SK-N-SH (cell line): ENCODE results near the gene DNAJC13. TPM values are rescaled to one million over a fixed set of nuclear protein-coding genes. Genes with fewer than 3 reads are reported as not detected.

Experiments used
- CTCF ChIA-PET: fragments of 300-600, 350-600 bp; formaldehyde crosslinking; extraction: SDS; loops from one replicate; lab custom pipeline; 2021; lab: Yijun Ruan, JAX
- POLR2A ChIA-PET: fragments of 350-600 bp; sonication (Branson Sonifier 250); formaldehyde crosslinking; extraction: SDS; loops from one replicate; lab custom pipeline; 2020; ENCODE audit warnings: antibody characterized with exemption, inconsistent platforms; lab: Yijun Ruan, JAX
- DNase-seq: peaks from one replicate; pipeline ENCODE4 v3.0.0; 2012
- H2AFZ ChIP-seq: fragments of 200-600 bp; sonication (generic); 2 replicates; pipeline ENCODE4 v1.8.1; 2016; ENCODE audit warnings: antibody characterized with exemption, mild to moderate bottlenecking, low read depth
- H3F3A ChIP-seq: fragments of 200-600 bp; sonication (generic); replicated peaks from 2 replicates; pipeline ENCODE3; 2016; ENCODE audit warnings: antibody characterized with exemption, mild to moderate bottlenecking; ENCODE audit not compliant: insufficient read depth
- H3K27ac ChIP-seq, 2 experiments: fragments of 200-500 bp in 1 of 2; fragments of 200-600 bp in 1 of 2; sonication (Bioruptor generic) in 1 of 2; sonication (generic), shearing (Covaris generic) in 1 of 2; 2 replicates each; pipeline versions ENCODE4 v1.5.1 to v1.6.1; 2014 to 2016; ENCODE audit warnings: low read depth in 2 of 2, inconsistent platforms in 1 of 2, low read length in 1 of 2, mild to moderate bottlenecking in 1 of 2, mixed read lengths in 1 of 2
- H3K27me3 ChIP-seq: fragments of 200-600 bp; sonication (generic), shearing (Covaris generic); 2 replicates; pipeline ENCODE4 v1.6.1; 2016; ENCODE audit warnings: mixed run types; ENCODE audit not compliant: insufficient read depth
- H3K36me3 ChIP-seq, 2 experiments: fragments of 200-500 bp in 1 of 2; fragments of 200-600 bp in 1 of 2; sonication (Bioruptor generic) in 1 of 2; sonication (generic) in 1 of 2; replicated peaks in 1 of 2; 2 replicates each; pipeline versions ENCODE3 to v1.5.1; 2014 to 2016; ENCODE audit warnings: low read length in 1 of 2, mild to moderate bottlenecking in 1 of 2; ENCODE audit not compliant: insufficient read depth in 2 of 2, control insufficient read depth in 1 of 2
- H3K4me1 ChIP-seq, 2 experiments: fragments of 200-500 bp in 1 of 2; fragments of 200-600 bp in 1 of 2; sonication (Bioruptor generic) in 1 of 2; sonication (generic), shearing (Covaris generic) in 1 of 2; 2 replicates each; pipeline versions ENCODE4 v1.5.1 to v1.6.1; 2014 to 2016; ENCODE audit warnings: low read depth in 1 of 2, low read length in 1 of 2, mixed run types in 1 of 2; ENCODE audit not compliant: insufficient read depth in 2 of 2, control insufficient read depth in 1 of 2
- H3K4me2 ChIP-seq: fragments of 200-600 bp; sonication (generic), shearing (Covaris generic); 2 replicates; pipeline ENCODE4 v1.6.1; 2017; ENCODE audit warnings: mixed run types
- H3K4me3 ChIP-seq, 2 experiments: fragments of 200-500 bp in 1 of 2; fragments of 200-600 bp in 1 of 2; sonication (Bioruptor generic) in 1 of 2; sonication (generic), shearing (Covaris generic) in 1 of 2; 2 replicates each; pipeline versions ENCODE4 v1.5.1 to v1.8.1; 2014 to 2016; ENCODE audit warnings: low read depth in 2 of 2, inconsistent platforms in 1 of 2, low read length in 1 of 2, mild to moderate bottlenecking in 1 of 2, mixed read lengths in 1 of 2, moderate library complexity in 1 of 2
- H3K79me2 ChIP-seq: fragments of 200-600 bp; sonication (generic); 2 replicates; pipeline ENCODE4 v1.8.1; 2017; ENCODE audit warnings: mild to moderate bottlenecking; ENCODE audit not compliant: insufficient read depth
- H3K9ac ChIP-seq: fragments of 200-600 bp; sonication (generic); 2 replicates; pipeline ENCODE4 v1.6.1; 2017; ENCODE audit warnings: mixed run types
- H3K9me2 ChIP-seq: fragments of 200-600 bp; sonication (generic); 2 replicates; pipeline ENCODE4 v1.6.1; 2017; ENCODE audit warnings: mixed run types
- H3K9me3 ChIP-seq: fragments of 200-600 bp; sonication (generic); 2 replicates; pipeline ENCODE4 v1.6.1; 2017; ENCODE audit warnings: mixed run types, mild to moderate bottlenecking, moderate library complexity
- H4K20me1 ChIP-seq: fragments of 200-600 bp; sonication (generic); 2 replicates; pipeline ENCODE4 v1.6.1; 2017; ENCODE audit warnings: mild to moderate bottlenecking, mixed run types; ENCODE audit not compliant: insufficient read depth
- CTCF ChIP-seq: fragments of 200-600 bp; sonication (generic); IDR thresholded peaks from 2 replicates; pipeline ENCODE4 v1.6.1; 2017; ENCODE audit warnings: antibody characterized with exemption, mild to moderate bottlenecking, moderate library complexity
- EP300 ChIP-seq, 2 experiments: IDR thresholded peaks; 2 replicates each; pipeline versions ENCODE4 v1.4.0 to v1.6.1; 2012; ENCODE audit warnings: borderline replicate concordance in 1 of 2, low read depth in 1 of 2, low read length in 1 of 2
- EZH2phosphoT487 ChIP-seq: fragments of 200-600 bp; sonication (generic); IDR thresholded peaks from 2 replicates; pipeline ENCODE4 v1.6.1; 2017; ENCODE audit warnings: low read depth, mixed run types, mild to moderate bottlenecking, antibody characterized with exemption, moderate library complexity, borderline replicate concordance
- FOSL2 ChIP-seq: IDR thresholded peaks from 2 replicates; pipeline ENCODE4 v1.4.0; 2012; ENCODE audit warnings: low read depth, mild to moderate bottlenecking, moderate library complexity, borderline replicate concordance
- FOXJ3 ChIP-seq: sonication (generic); formaldehyde crosslinking; IDR thresholded peaks from 2 replicates; pipeline ENCODE4 v1.5.1; 2020; ENCODE audit warnings: mild to moderate bottlenecking, missing genetic modification reagents
- FOXM1 ChIP-seq: IDR thresholded peaks from 2 replicates; pipeline ENCODE4 v1.4.0; 2012; ENCODE audit warnings: low read depth, mild to moderate bottlenecking
- GABPA ChIP-seq: IDR thresholded peaks from 2 replicates; pipeline ENCODE4 v1.4.0; 2012; ENCODE audit warnings: low read depth, mild to moderate bottlenecking
- GATA2 ChIP-seq: sonication (generic); formaldehyde crosslinking; IDR thresholded peaks from 2 replicates; pipeline ENCODE4 v1.5.0; 2020; ENCODE audit warnings: mild to moderate bottlenecking, missing genetic modification reagents
- JUND ChIP-seq: IDR thresholded peaks from 2 replicates; pipeline ENCODE4 v1.4.0; 2012
- MEF2A ChIP-seq: IDR thresholded peaks from 2 replicates; pipeline ENCODE4 v1.4.0; 2012; ENCODE audit warnings: low read depth, borderline replicate concordance
- NFIC ChIP-seq: IDR thresholded peaks from 2 replicates; pipeline ENCODE4 v1.4.0; 2012; ENCODE audit warnings: borderline replicate concordance
- NRF1 ChIP-seq: IDR thresholded peaks from 2 replicates; pipeline ENCODE4 v1.6.1; 2012; ENCODE audit warnings: low read depth, mild to moderate bottlenecking, low read length
- POLR2AphosphoS5 ChIP-seq: IDR thresholded peaks from 2 replicates; pipeline ENCODE4 v1.6.1; 2012; ENCODE audit warnings: low read depth, low read length
- RAD21 ChIP-seq: IDR thresholded peaks from 2 replicates; pipeline ENCODE4 v1.6.1; 2012; ENCODE audit warnings: mild to moderate bottlenecking, low read length
- RCOR1 ChIP-seq: fragments of 150-350 bp; IDR thresholded peaks from 2 replicates; pipeline ENCODE4 v1.6.1; 2017; ENCODE audit warnings: antibody characterized with exemption, low read length
- REST ChIP-seq: IDR thresholded peaks from 2 replicates; pipeline ENCODE4 v1.6.1; 2012; ENCODE audit warnings: mild to moderate bottlenecking, low read depth, low read length, moderate library complexity
- SMC3 ChIP-seq: IDR thresholded peaks from 2 replicates; pipeline ENCODE4 v1.6.1; 2012; ENCODE audit warnings: low read depth, low read length, improper control_type of control experiment
- TCF12 ChIP-seq: IDR thresholded peaks from 2 replicates; pipeline ENCODE4 v1.4.0; 2012
- TEAD4 ChIP-seq: IDR thresholded peaks from 2 replicates; pipeline ENCODE4 v1.4.0; 2012; ENCODE audit warnings: mild to moderate bottlenecking, borderline replicate concordance; ENCODE audit not compliant: insufficient read depth
- USF2 ChIP-seq: fragments of 150-350 bp; IDR thresholded peaks from 2 replicates; pipeline ENCODE4 v1.6.1; 2017; ENCODE audit warnings: antibody characterized with exemption, low read length, low read depth, borderline replicate concordance
- YY1 ChIP-seq: IDR thresholded peaks from 2 replicates; pipeline ENCODE4 v1.4.0; 2012; ENCODE audit warnings: low read depth, mild to moderate bottlenecking
- ZBTB33 ChIP-seq: IDR thresholded peaks from 2 replicates; pipeline ENCODE4 v1.4.0; 2012; ENCODE audit warnings: low read depth, borderline replicate concordance
- WGBS: methylation state at CpG from one replicate; pipeline ENCODE4 v1.1.6; 2017; ENCODE audit warnings: low lambda C conversion rate; 5-methylcytosine and 5-hydroxymethylcytosine counted together
- polyA plus RNA-seq, 3 experiments: library from polyadenylated mRNA; depleted of rRNA; stranded (reverse); fragments of >200 nt; gene quantifications; 2 replicates each; pipeline ENCODE4 v1.2.3, GENCODE V29; 2012

The DNAJC13 gene
- polyA plus RNA-seq, 1 of the 3 experiments (the other 2 are of a cell fraction), result 10.8 TPM

- TF ChIP-seq RAD21, result no peak
- no peak for TF ChIP-seq MEF2A
- peak; percentile 43; the same call in 1 of the 2 replicates for TF ChIP-seq TEAD4
- TF ChIP-seq GABPA, result no peak
- no peak for TF ChIP-seq GATA2 (CRISPR knock-in tag)
- TF ChIP-seq EP300 (IDR thresholded peaks at IDR 0.05; ENCODE audit: borderline replicate concordance in 1 of 2, low read depth in 1 of 2, low read length in 1 of 2), result peak; percentile 62 to 68
- no peak for TF ChIP-seq FOXM1
- TF ChIP-seq NFIC, result no peak
- no peak for TF ChIP-seq FOXJ3 (CRISPR knock-in tag)
- no peak for TF ChIP-seq SMC3
- no peak for TF ChIP-seq NRF1
- peak; percentile 92 for TF ChIP-seq TCF12
- TF ChIP-seq CTCF, result no peak
- peak; percentile 46; the same call in 1 of the 2 replicates for TF ChIP-seq YY1
- peak; percentile 91; the same call in 1 of the 2 replicates for TF ChIP-seq FOSL2
- no peak for TF ChIP-seq ZBTB33
Measured at GRCh38 chr3:132432639-132433038, 15.3 kb downstream of the DNAJC13 start (continued).

GRCh38 chr3:132433121-132433520, 15.8 kb downstream of the DNAJC13 start:
- peaks cover 3 to 14% of the 10 kb centered on the region in 2 experiments; a peak in 3 of 4 replicates for H3K4me1 ChIP-seq
- peak overlapping the region; percentile 1 to 92; a peak in 3 of 4 replicates for H3K27ac ChIP-seq
- no peak overlapping the region for H3K4me3 ChIP-seq
- DNase-seq, result no peak
- no peaks in the 10 kb centered on the region for H3K9me3 ChIP-seq
- H3F3A ChIP-seq, result peaks cover 30% of the 10 kb centered on the region
- no peaks in the 10 kb centered on the region for H3K9me2 ChIP-seq
- ChIA-PET CTCF (interaction anchor here (0.6 to 1.2 kb wide), 3 partner anchors 13 to 116 kb away, joined by 3 to 4 read pairs (median 3); no protein-coding TSS in a partner anchor), POLR2A (interaction anchor here (1.2 kb wide), 1 partner anchor 16 kb away, joined by 3 read pairs; the partner anchor contains the start of gene DNAJC13)
- no peaks in the 10 kb centered on the region for H3K27me3 ChIP-seq
- peaks cover 75% of the 10 kb centered on the region for H3K79me2 ChIP-seq
- no peak overlapping the region for H2AFZ ChIP-seq
- H3K9ac ChIP-seq, result no peak overlapping the region
- peak overlapping the region; percentile 57; the same call in 1 of the 2 replicates for H3K4me2 ChIP-seq
- peaks cover 22 to 31% of the 10 kb centered on the region in 2 experiments for H3K36me3 ChIP-seq
- 81% methylated on average over 3 of the region's 3 CpGs for WGBS
- peaks cover 5% of the 10 kb centered on the region; the same call in 1 of the 2 replicates for H4K20me1 ChIP-seq
- TF ChIP-seq POLR2AphosphoS5 (no peak), REST (no peak), EP300 (IDR thresholded peaks at IDR 0.05; ENCODE audit: borderline replicate concordance in 1 of 2, low read depth in 1 of 2, low read length in 1 of 2) (no peak), JUND (no peak), USF2 (no peak), EZH2phosphoT487 (no peak), CTCF (no peak), FOXJ3 (CRISPR knock-in tag) (no peak), RCOR1 (no peak)
